ENCODE data around the gene INTS11. TPM values are rescaled to one million over a fixed set of nuclear protein-coding genes. Genes with fewer than 3 reads are reported as not detected.
A peak's percentile ranks its signal among the peaks of the same experiment; 100 is the strongest.

The INTS11 gene
- total RNA-seq, 2 experiments from 2014 or later, result 117 to 151 TPM

- ChIA-PET POLR2A (no interaction called here), CTCF (no interaction called here)
- Mint-ChIP-seq H3K9me3 (ENCODE audit: low read depth) (no peaks in the 10 kb centered on the region), H3K27me3 (peaks cover 18% of the 10 kb centered on the region), H3K4me1 (peaks cover 15% of the 10 kb centered on the region), H3K4me3 (no peak overlapping the region), H3K36me3 (ENCODE audit: low read depth) (no peaks in the 10 kb centered on the region), H3K27ac (no peak overlapping the region)
- ATAC-seq, result no peak
- DNase-seq, result no peak
- intact Hi-C loops (cut with DNase I, micrococcal nuclease), result no loop called here
Observed at GRCh38 chr1:1356166-1356795, 31.8 kb upstream of the INTS11 start.

DNA sequence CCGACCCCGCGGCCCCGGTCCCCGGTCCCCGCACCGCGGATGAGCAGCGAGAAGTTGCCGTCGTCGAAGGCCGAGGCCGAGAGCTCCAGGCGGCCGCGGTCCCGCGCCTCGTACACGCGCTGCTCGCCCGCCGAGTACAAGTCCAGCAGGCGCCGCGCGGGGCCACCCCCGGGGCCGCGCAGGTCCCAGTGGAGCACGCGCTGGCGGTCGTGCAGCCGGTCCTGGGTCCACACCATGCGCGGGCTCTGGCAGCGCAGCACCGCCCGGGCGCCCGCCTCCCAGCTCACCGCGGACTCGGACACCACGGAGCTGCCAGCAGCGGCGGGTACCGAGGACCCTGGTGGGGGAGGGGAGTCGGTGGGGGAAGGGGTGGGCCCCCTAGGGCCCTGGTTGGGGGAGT, 31.0 kb upstream of the INTS11 start:
- Mint-ChIP-seq H3K36me3 (ENCODE audit: low read depth) (no peaks in the 10 kb centered on the region), H3K27me3 (peaks cover 14% of the 10 kb centered on the region), H3K4me1 (peaks cover 15% of the 10 kb centered on the region), H3K4me3 (no peak overlapping the region), H3K9me3 (ENCODE audit: low read depth) (no peaks in the 10 kb centered on the region), H3K27ac (no peak overlapping the region)
- DNase-seq (peak; percentile 46), ATAC-seq (peak; percentile 11)
- CTCF ChIA-PET, result no interaction called here
- POLR2A ChIA-PET, result no interaction called here
- intact Hi-C loops (cut with DNase I, micrococcal nuclease), result no loop called here

DNA sequence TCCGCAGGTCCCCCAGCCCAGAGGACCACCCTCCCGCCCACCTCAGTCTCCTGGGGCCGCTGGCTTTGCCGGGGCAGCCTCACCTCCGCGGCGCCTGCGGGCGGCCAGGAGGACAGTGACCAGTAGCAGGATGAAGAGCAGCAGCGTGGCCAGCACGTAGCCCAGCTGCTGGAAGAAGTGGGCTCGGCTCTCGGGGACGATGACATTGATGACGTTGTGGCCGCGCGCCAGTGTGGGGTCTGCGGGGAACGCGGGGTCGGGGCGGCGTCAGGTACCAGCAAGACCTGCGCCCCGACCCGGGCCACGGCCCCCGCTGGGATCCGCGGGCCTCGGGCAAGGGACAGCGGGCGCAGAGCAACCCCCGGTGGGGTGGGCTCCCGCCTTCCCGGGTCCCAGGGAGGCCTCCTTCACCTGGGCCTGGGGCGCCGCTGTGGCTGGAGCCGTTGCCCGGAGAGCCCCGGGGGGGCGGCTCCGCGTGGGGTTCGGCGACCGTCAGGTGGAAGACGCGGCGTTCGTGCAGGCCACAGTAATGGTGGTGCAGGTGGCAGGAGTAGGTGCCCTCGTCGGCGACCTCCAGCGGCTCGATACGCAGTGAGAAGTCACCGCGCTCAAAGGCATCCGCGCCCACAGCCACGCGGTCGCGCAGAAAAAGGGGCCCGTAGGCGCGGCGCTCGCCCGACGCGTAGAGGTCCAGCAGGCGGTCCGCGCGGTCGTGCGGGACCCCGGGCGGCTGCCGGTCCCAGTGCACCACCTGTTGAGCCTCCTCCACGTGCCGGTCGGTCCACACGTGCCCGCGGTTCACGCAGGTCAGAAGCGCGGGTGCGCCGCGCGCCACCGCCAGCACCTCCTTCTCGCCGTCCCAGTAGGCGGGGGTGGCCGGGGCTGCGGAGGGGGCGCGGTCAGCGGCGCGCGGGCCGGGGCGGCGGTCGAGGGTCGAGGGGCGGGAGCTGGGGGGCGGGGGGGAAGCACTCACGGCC, 30.1 kb upstream of the INTS11 start:
- H3K27me3 Mint-ChIP-seq, result peaks cover 14% of the 10 kb centered on the region
- ChIA-PET POLR2A (no interaction called here), CTCF (no interaction called here)
- no peak overlapping the region for H3K4me3 Mint-ChIP-seq
- intact Hi-C loops (cut with DNase I, micrococcal nuclease), result no loop called here
- H3K27ac Mint-ChIP-seq, result no peak overlapping the region
- no peak for ATAC-seq
- H3K36me3 Mint-ChIP-seq (ENCODE audit: low read depth), result no peaks in the 10 kb centered on the region
- H3K9me3 Mint-ChIP-seq (ENCODE audit: low read depth), result no peaks in the 10 kb centered on the region
- peaks cover 13% of the 10 kb centered on the region for H3K4me1 Mint-ChIP-seq
- no peak for DNase-seq

- intact Hi-C loops (cut with DNase I, micrococcal nuclease), result no loop called here
- H3K36me3 Mint-ChIP-seq (ENCODE audit: low read depth), result no peaks in the 10 kb centered on the region
- ChIA-PET POLR2A (no interaction called here), CTCF (interaction anchor here (0.8 kb wide), 1 partner anchor 232 kb away, joined by 3 read pairs; no protein-coding TSS in a partner anchor)
- ATAC-seq (no peak), DNase-seq (no peak)
- peaks cover 6% of the 10 kb centered on the region for H3K4me1 Mint-ChIP-seq
- H3K9me3 Mint-ChIP-seq (ENCODE audit: low read depth), result no peaks in the 10 kb centered on the region
- H3K27me3 Mint-ChIP-seq, result peaks cover 14% of the 10 kb centered on the region
- H3K4me3 Mint-ChIP-seq, result no peak overlapping the region
- no peak overlapping the region for H3K27ac Mint-ChIP-seq
Observed at GRCh38 chr1:1353389-1354151, 29.1 kb upstream of the INTS11 start.

DNA sequence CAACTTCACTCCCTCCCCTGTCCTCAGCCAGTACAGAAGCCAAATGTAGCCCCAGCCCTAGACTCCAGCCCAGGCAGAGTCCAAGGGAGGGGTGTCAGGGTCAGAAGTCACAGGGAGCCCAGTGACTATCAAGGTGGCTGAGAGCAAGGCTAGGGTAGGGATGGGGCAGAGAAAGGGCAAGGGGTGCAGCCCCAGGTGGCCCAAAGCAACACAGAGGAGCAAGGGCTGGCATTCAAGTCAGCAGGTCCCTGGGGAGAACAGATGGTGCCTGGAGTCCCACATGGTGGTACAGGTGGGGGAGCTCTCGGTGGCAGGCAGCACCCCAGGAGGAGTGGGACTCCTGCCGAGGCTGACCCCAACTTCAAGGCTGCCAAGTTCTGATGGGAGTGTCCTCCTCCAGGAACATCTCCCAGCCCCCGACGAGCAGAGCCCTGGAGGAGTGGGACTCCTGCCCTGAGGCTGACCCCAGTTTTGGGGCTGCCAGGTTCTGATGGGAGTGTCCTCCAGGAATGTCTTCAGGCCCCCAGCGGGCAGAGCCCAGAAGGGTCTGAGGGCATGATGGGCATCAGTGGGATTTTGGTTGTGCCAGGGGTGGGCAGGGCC, 28.4 kb upstream of the INTS11 start:
- H3K27ac Mint-ChIP-seq, result no peak overlapping the region
- H3K36me3 Mint-ChIP-seq (ENCODE audit: low read depth), result no peaks in the 10 kb centered on the region
- intact Hi-C loops (cut with DNase I, micrococcal nuclease), result no loop called here
- CTCF ChIA-PET, result interaction anchor here (1.6 kb wide), 1 partner anchor 18 kb away, joined by 4 read pairs; no protein-coding TSS in a partner anchor
- no peak for DNase-seq
- no peak overlapping the region for H3K4me3 Mint-ChIP-seq
- POLR2A ChIA-PET, result no interaction called here
- H3K27me3 Mint-ChIP-seq, result peaks cover 14% of the 10 kb centered on the region
- H3K4me1 Mint-ChIP-seq, result peaks cover 6% of the 10 kb centered on the region
- no peak for ATAC-seq
- H3K9me3 Mint-ChIP-seq (ENCODE audit: low read depth), result no peaks in the 10 kb centered on the region

DNA sequence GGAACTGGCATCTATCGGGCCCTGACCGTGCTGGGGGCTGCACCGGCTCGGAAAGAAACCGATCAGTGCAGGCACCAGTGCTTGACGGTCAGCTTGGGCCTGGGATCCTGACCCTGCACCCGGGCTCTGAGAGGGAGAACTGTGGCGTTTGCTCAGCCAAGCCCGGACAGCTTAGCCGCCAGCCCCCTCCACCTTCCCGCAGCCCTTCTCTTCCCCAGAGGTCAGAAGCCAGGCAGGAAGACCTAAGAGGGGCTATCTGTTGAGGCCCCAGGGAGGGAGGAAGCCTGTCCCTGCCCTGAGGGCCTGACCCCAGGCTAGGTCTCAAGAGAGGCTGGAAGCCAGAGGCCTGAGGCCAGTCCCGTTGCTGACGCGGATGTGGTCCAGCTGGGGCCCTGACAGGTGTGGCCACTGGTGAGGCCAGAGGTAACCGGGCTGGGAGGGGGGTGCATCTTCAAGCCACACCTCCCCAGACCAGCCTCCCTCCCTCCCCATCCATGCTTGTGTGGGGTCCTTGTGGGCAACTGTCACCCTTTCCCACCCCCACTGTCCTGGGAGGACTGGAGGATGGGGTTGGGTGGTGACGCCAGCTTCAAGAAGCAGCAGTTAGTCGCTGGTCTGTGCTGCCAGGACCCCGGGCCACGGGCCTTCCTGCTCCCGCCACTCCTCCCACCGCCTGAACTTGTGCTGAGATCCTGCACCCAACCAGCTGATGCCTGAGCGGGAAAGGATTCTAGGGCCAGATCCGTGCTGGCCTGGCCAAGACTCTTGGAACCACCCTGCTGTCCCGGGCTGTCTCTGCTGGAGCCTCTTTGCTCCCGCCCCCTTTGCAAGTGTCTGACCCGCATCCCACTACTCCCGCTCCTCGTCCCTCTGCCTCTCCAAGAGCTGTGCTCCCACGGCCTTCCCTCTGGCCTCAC, 27.3 kb upstream of the INTS11 start:
- no peak for ATAC-seq
- intact Hi-C loops (cut with DNase I, micrococcal nuclease), result no loop called here
- H3K36me3 Mint-ChIP-seq (ENCODE audit: low read depth), result no peaks in the 10 kb centered on the region
- ChIA-PET CTCF (interaction anchor here (0.9 to 1.6 kb wide), 2 partner anchors 14 to 20 kb away, joined by 3 to 4 read pairs; no protein-coding TSS in a partner anchor), POLR2A (no interaction called here)
- peak overlapping the region; percentile 51 for H3K4me3 Mint-ChIP-seq
- no peak for DNase-seq
- peaks cover 16% of the 10 kb centered on the region for H3K4me1 Mint-ChIP-seq
- H3K27ac Mint-ChIP-seq, result no peak overlapping the region
- H3K27me3 Mint-ChIP-seq, result peaks cover 11% of the 10 kb centered on the region
- no peaks in the 10 kb centered on the region for H3K9me3 Mint-ChIP-seq (ENCODE audit: low read depth)

DNA sequence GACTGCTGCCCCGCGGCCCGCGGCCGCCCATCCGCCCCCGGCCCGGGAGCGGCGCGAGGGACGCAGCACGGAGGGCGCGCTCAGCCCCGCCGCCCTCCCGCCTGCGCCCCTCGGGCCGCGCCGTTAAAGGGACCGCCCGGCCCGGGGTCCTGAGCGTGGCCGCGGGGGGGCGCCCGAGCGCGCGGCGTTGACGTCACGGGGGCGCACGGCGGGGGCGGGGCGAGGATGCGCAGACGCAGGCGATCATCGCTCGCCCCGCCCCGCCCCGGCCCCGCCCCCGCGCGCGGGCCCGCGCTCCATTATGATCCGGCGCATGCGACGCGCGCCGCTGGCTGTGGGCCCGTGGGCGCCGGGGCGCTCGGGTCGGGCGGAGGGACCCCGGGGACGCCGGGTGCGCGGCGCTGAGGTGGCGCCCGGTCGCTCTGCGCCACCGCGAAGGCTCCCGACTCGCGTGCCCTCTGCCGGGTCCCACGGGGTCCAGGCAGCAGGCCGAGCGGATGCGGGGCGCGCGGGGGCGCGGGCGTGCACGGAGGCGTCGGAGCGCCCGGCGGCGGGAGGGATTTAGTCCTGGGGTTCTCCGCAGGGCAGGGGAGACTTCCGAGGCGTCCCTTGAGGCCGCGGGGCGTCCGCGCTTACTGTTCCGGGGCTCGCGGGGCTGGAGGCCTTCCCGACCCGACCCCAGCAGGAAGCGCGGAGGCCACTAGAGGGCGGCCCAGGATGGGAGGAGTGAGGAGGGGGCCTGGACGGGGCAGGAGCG, 25.0 kb upstream of the INTS11 start, which contains the start of gene DVL1:
Gene DVL1, minus strand, starts transcription at position 163 of the 757 bp plus-strand sequence. CDS start 353 bp downstream, outside the sequence.
- DNase-seq (peak; percentile 81), ATAC-seq (peak; percentile 71)
- Mint-ChIP-seq H3K27ac (no peak within 1 kb of the TSS), H3K4me1 (peaks cover 25% of the 10 kb centered on the region), H3K4me3 (peak within 1 kb of the TSS; percentile 74), H3K9me3 (ENCODE audit: low read depth) (no peaks in the 10 kb centered on the region), H3K36me3 (ENCODE audit: low read depth) (no peaks in the 10 kb centered on the region), H3K27me3 (peaks cover 11% of the 10 kb centered on the region)
- POLR2A ChIA-PET, result no interaction called here
- CTCF ChIA-PET, result no interaction called here
- intact Hi-C loops (cut with DNase I, micrococcal nuclease), result loop anchor here in 1 of 2 experiments (1.0 to 2.0 kb wide), 12 partner anchors 25 to 290 kb away; partner anchors contain the start of genes ATAD3B, AURKAIP1, B3GALT6 and C1orf159

GRCh38 chr1:1348420-1349255, 24.2 kb upstream of the INTS11 start:
- peaks cover 8% of the 10 kb centered on the region for H3K27me3 Mint-ChIP-seq
- no peaks in the 10 kb centered on the region for H3K36me3 Mint-ChIP-seq (ENCODE audit: low read depth)
- peak; percentile 31 for ATAC-seq
- no peak overlapping the region for H3K27ac Mint-ChIP-seq
- ChIA-PET CTCF (interaction anchor here (0.5 to 1.9 kb wide), 2 partner anchors 23 to 473 kb away, joined by 3 to 10 read pairs; no protein-coding TSS in a partner anchor), POLR2A (interaction anchor here (0.5 to 0.7 kb wide), 3 partner anchors 34 to 533 kb away, joined by 3 to 5 read pairs (median 3); no protein-coding TSS in a partner anchor)
- intact Hi-C loops (cut with DNase I, micrococcal nuclease), result loop anchor here in 1 of 2 experiments (1.0 to 2.0 kb wide), 12 partner anchors 24 to 289 kb away; partner anchors contain the start of genes ATAD3B, AURKAIP1, B3GALT6 and C1orf159
- H3K4me3 Mint-ChIP-seq, result peak overlapping the region; percentile 74
- H3K9me3 Mint-ChIP-seq (ENCODE audit: low read depth), result no peaks in the 10 kb centered on the region
- no peak for DNase-seq
- H3K4me1 Mint-ChIP-seq, result peaks cover 23% of the 10 kb centered on the region

All from activated CD4-positive, alpha-beta T cell treated with anti-CD3 and anti-CD28 coated beads for 36 hours (primary cell).